HG03378 (cell line): ENCODE results near the gene ADAMTS18.

ENCODE experiments used
- ATAC-seq: cut with Tn5 transposase; IDR thresholded peaks from one replicate; pipeline ENCODE4 v1.9.1; 2021; ENCODE audit warnings: mild to moderate bottlenecking, moderate library complexity; ENCODE audit not compliant: unreplicated experiment

The ADAMTS18 gene

GRCh38 chr16:77236063-77236511 is 198.7 kb downstream of the ADAMTS18 start:
- ATAC-seq = peak; percentile 96

GRCh38 chr16:77234611-77235010 is 200.2 kb downstream of the ADAMTS18 start:
- ATAC-seq = no peak

GRCh38 chr16:77233799-77234519 is 200.9 kb downstream of the ADAMTS18 start:
- ATAC-seq = no peak
